GM03348 (cell line): ENCODE measurements around the gene MAP3K21.

Experiments used
- DNase-seq: peaks from one replicate; pipeline ENCODE4 v3.0.0; 2012; ENCODE audit warnings: low spot score

MAP3K21 gene

GRCh38 chr1:233389893-233390292 is 62.4 kb downstream of the MAP3K21 start:
- DNase-seq, result no peak

DNA sequence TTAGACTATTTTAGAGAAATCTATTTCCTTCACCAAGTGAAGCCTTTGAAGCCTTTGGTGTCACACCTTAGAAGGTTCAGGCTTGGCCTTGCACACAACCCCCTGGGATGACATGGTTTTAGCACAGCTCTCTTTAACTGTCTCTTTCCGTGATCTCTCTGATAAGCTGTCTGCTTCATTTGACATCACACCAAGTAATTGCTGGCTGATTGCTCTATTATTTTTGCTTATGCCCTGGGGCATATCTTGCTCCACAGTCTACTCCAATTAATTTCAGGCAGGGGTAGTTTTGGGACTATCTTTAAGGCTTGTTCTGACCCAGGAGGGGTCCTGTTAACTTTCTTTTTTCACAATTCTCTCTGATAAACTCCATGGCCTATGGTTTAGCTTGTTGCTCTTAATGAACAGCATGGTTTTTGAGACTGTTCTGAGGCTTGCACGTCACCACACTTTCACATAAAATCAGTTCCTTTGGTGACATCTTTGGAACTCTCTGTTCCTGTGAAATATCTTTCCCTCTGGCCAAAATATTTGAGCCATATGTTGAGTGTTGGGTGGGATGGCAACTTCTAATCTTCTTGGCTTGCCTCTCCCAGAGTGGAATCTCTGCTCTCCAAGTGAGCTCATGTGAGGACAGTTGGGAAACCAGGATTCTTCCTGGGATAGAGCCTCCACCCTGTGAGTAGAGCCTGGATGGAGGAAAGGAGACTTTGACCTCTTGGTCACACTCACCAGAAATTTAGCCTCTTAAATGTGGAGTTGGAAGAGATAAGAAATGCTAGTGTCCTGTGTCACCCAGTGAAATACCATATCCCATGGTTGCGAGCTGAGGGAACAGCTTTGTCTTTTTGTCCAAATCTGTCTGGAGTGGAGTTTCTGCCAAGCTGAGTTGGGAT is 63.6 kb downstream of the MAP3K21 start:
- DNase-seq, result no peak

- no peak for DNase-seq
Observed at GRCh38 chr1:233393084-233393840, 65.7 kb downstream of the MAP3K21 start.

GRCh38 chr1:233393926-233394680 is 66.6 kb downstream of the MAP3K21 start:
- DNase-seq, result no peak

DNA sequence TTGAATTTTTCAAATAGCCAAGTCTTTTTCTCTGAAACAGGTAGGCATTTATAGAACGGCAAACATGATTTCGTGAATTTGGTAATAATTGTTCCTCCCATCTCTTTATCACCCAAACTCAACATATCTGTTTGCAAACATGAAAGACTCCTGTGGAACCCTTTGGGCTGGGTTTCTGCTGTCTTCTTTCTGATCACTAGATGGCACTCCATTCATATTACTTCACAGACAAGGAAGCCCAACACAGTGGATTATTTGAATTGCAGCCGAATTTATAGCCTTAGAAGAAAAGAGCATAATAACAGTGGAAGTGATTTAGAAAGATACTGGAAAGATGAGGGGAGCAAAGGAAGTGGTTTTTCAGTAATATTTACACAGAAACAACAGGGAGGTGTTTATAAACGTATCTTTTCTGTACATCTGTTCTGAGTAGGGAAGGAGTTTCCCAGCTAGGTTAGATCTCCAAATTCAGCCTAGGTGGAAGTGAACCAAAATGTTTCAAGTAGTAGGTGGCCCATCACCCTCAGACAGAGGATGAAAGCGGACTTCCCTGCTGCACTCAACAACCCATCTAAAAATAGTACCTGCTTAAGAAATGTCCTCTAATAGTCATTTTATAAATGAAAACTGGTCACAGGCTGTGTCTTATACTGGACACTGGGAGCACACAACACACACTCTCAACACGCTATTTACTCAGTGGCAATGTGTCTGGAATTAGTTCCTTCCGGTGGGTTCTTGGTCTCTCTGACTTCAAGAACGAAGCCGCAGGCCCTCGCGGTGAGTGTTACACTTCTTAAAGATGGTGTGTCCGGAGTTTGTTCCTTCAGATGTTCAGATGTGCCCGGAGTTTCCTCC is 67.6 kb downstream of the MAP3K21 start:
- peak; percentile 71 for DNase-seq

DNA sequence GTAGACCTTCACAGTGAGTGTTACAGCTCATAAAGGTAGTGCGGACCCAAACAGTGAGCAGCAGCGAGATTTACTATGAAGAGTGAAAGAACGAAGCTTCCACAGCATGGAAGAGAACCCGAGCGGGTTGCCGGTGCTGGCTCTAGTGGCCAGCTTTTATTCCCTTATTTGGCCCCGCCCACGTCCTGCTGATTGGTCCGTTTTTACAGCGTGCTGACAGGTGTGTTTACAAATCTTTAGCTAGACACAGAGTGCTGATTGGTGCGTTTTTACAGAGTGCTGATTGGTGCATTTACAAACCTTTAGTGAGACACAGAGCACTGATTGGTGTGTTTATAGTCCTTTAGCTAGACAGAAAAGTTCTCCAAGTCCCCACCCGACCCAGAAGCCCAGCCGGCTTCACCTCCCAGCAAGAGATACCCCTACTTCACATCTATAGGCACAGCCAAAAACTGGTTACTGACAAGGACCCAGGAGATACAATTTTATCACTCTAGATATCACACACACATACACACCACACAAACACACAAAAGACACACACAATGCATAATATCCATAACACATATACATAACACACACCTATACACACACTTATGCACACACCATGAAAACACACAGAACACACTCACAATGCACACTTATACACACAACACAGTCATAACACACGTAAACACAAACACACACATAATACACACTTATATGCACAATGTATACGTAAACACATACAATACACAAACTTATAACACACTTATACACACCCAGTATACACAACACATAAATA is 68.5 kb downstream of the MAP3K21 start:
- no peak for DNase-seq

GRCh38 chr1:233406339-233406960 is 78.9 kb downstream of the MAP3K21 start:
- no peak for DNase-seq

GRCh38 chr1:233406994-233407631 is 79.6 kb downstream of the MAP3K21 start:
- no peak for DNase-seq

GRCh38 chr1:233409540-233409939 is 82.0 kb downstream of the MAP3K21 start:
- no peak for DNase-seq

DNA sequence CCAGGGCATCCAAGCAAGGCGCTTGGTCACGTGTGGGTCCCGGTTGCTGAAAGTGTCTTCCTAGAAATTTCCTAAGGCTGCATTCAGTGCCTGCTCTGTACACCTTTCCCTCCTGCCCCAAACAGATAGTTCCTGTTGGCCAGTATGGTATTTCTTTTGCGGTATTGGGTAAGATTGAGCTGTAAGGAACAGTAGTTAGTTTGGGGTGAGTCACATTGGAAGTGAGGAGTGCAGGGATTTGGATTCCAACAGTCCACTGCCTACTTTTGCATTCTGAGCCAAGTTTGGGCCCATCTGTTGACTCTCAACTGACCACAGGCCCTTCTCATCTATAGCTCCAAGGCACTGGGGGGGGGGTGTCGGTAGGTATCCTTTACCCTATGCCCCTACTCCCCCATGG is 83.4 kb downstream of the MAP3K21 start:
- no peak for DNase-seq

GRCh38 chr1:233412812-233413211 is 85.3 kb downstream of the MAP3K21 start:
- no peak for DNase-seq

GRCh38 chr1:233421293-233421692 is 93.8 kb downstream of the MAP3K21 start:
- no peak for DNase-seq

DNA sequence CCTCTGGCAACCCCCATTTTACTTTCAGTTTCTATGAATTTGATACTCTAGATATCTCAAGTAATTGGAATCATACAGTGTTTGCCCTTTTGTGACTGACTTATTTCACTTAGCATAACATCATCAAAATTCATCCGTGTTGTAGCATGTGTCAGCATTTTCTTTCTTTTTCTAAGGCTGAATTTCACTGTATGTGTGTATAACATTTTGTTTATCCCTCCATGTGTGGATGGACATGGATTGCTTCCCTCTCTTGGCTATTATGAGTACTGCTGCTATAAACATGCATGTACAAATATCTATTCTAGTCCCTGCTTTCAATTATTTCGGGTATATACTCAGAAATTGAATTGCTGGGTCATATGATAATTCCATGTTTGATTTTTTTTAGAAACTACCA is 97.3 kb downstream of the MAP3K21 start:
- no peak for DNase-seq

DNA sequence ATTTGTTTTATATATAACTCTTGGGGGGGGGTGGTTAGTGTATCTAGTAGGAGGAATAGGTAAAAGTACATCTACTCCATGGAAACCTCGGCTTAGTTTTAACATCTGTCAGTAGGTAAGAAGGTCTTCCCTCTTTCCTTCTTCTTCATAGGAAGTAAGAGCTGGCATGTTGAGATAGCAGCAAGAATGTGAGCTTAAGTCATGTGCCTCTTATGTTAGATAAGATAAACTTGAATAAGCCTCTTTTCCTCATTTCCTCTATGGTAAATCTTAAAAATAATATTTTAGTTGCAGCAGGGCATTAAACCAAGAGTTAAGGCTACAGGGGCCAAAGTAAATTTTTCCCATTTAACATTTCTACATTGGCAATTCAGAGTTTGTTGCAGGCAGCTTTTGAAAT is 100.4 kb downstream of the MAP3K21 start:
- DNase-seq, result no peak

DNA sequence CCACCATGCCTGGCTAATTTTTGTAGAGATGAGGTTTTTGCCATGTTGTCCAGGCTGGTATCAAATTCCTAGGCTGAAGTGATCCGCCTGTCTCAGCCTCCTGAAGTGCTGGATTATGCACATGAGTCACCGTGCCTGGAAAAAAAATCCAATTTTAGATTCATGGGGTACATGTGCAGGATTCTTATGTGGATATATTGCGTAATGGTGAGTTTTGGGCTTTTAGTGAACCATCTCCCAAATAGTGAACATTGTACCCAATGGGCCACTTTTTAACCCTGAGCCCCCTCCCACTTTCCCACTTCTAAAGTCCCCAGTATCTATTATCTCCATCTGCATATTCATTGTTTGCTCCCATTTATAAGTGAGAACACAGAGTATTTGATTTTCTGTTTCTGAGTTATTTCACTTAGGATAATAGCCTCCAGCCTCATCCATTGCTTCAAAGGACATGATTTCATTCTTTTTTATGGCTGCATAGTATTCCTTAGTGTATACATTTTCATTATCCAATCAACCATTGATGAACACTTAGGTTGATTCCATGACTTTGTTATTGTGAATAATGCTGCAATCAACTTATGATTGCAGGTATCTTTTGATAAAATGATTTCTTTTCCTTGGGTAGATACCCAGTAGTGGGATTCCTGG is 104.4 kb downstream of the MAP3K21 start:
- DNase-seq, result no peak

DNA sequence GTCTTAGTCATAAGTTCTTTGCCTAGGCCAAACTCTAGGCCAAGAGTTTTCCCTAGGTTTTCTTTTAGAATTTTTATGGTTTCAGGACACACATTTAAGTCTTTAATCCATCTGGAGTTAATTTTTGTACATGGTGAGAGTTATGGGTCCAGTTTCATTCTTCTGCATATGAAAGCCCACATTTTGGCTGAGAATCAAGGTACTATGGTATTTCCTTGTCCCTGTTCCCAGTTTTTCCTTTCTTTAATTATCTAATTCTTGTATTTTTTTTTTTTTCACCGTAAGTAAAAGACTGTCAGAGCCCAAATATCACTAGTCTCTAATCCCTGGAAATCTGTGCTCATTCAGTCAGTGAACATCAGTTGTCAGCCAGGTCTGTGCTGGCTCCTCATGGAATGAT is 105.4 kb downstream of the MAP3K21 start:
- no peak for DNase-seq

GRCh38 chr1:233433436-233434210 is 106.1 kb downstream of the MAP3K21 start:
- DNase-seq, result no peak
